K562 (cell line): Measurements from ENCODE around the gene YLPM1.

Experiments
- CREB1 ChIP-seq, 2 experiments: sonication (generic) in 1 of 2; formaldehyde crosslinking in 1 of 2; IDR thresholded peaks; 2 replicates each; pipeline versions ENCODE4 v1.6.1 to v1.8.0; 2012 to 2022; ENCODE audit warnings: inconsistent platforms in 1 of 2, mild to moderate bottlenecking in 1 of 2, missing genetic modification reagents in 1 of 2, moderate library complexity in 1 of 2
- FOXK2 ChIP-seq, 2 experiments: fragments of 450-650 bp; IDR thresholded peaks in 1 of 2; conservative IDR thresholded peaks in 1 of 2; 2 replicates each; pipeline ENCODE4 v1.6.1; 2016; ENCODE audit warnings: low read depth in 2 of 2, mild to moderate bottlenecking in 1 of 2
- JUND ChIP-seq, 2 experiments: IDR thresholded peaks; 2 replicates in 1 of 2; 3 replicates in 1 of 2; pipeline ENCODE4 v1.6.1; 2011; ENCODE audit warnings: borderline replicate concordance in 2 of 2, low read depth in 2 of 2, low read length in 2 of 2, improper control_type of control experiment in 1 of 2, missing biosample characterization in 1 of 2, missing genetic modification characterization in 1 of 2, missing genetic modification reagents in 1 of 2
- RAD51 ChIP-seq: fragments of 450-650 bp; IDR thresholded peaks from 2 replicates; pipeline ENCODE4 v1.7.1; 2016; ENCODE audit warnings: low read depth, mild to moderate bottlenecking, borderline replicate concordance
- TCF3 ChIP-seq: sonication (generic); formaldehyde crosslinking; IDR thresholded peaks from 2 replicates; pipeline ENCODE4 v1.4.0; 2020; ENCODE audit warnings: mild to moderate bottlenecking, missing genetic modification reagents
- TF ChIP-seq, protein P1 (sequence below): sonication (generic); formaldehyde crosslinking; IDR thresholded peaks from 2 replicates; pipeline ENCODE4 v1.5.0; 2020; ENCODE audit warnings: missing genetic modification reagents
- TF ChIP-seq, protein P2 (sequence below): sonication (generic); formaldehyde crosslinking; IDR thresholded peaks from 2 replicates; pipeline ENCODE4 v1.9.0; 2022; ENCODE audit warnings: mild to moderate bottlenecking, missing genetic modification reagents

DNA sequence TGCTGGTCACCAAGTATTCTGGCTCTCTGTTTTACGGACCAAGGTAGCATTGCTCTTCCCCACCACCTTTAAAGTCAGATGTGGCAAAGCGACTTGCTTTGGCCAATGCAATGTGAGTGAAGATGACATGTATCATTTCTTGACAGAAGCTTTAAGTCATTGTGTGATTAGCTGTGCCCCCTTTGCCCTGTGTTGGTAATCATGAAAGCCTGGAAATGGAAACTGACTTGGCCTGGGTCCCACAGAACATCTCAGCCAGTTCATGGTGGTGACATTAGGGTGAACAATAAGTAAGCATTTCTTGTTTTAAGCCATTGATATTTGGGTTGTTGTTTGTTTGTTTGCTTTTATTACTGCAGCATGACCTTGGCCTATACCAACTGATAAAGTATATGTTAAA is 15.9 kb upstream of the YLPM1 start:
- no peak for TF ChIP-seq TCF3 (CRISPR knock-in tag)
- no peak for TF ChIP-seq FOXK2 (conservative IDR thresholded peaks at IDR 0.05 in 1 of 2, IDR thresholded peaks at IDR 0.05 in 1 of 2; ENCODE audit: low read depth in 2 of 2)
- no peak for TF ChIP-seq RAD51
- TF ChIP-seq, protein P1, sequence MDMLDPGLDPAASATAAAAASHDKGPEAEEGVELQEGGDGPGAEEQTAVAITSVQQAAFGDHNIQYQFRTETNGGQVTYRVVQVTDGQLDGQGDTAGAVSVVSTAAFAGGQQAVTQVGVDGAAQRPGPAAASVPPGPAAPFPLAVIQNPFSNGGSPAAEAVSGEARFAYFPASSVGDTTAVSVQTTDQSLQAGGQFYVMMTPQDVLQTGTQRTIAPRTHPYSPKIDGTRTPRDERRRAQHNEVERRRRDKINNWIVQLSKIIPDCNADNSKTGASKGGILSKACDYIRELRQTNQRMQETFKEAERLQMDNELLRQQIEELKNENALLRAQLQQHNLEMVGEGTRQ = no peak
- TF ChIP-seq, protein P2, sequence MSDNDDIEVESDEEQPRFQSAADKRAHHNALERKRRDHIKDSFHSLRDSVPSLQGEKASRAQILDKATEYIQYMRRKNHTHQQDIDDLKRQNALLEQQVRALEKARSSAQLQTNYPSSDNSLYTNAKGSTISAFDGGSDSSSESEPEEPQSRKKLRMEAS (CRISPR knock-in tag) = no peak
- no peak for TF ChIP-seq CREB1 (IDR thresholded peaks at IDR 0.05)
- TF ChIP-seq CREB1 (CRISPR knock-in tag; IDR thresholded peaks at IDR 0.05) = no peak
- no peak for TF ChIP-seq JUND (IDR thresholded peaks at IDR 0.05; ENCODE audit: borderline replicate concordance, low read depth, low read length)
- TF ChIP-seq JUND (tag; IDR thresholded peaks at IDR 0.05; ENCODE audit: borderline replicate concordance, low read depth, low read length) = no peak
